Measurements from ENCODE around the gene PPP1R18. TPM values are rescaled to one million over a fixed set of nuclear protein-coding genes. Genes with fewer than 3 reads are reported as not detected.
A peak's percentile ranks its signal among the peaks of the same experiment; 100 is the strongest.

PPP1R18 gene
- total and polyA plus RNA-seq, 9 of the 15 experiments (the other 6 are each of a cell fraction or from before 2014, with no cell fraction given), result 12.0 to 99.2 (median 42.6) TPM

DNA sequence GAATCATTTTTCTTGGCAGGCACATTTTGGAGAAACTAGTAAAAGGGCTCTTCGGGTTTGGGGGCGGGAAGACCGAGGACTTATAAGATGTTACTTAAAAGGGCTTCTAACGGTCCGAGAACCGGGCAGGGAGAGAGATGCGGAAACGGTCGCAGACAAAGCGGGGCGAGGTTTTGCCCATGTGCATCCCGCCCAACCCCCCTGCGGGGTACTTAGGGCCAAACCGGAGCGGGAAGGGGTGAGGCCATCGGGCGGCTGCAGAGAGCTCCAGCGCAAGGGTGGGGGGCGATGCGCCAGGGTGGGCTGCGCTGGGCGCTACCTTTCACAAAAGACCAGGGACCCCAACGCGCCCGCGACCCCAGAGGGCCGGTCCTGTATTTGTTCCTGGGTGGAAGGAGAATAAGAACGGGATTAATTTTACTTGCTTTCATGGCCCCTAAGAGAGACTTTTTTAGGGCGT is 34.3 kb upstream of the PPP1R18 start (continued):
- TF ChIP-seq, protein P1, sequence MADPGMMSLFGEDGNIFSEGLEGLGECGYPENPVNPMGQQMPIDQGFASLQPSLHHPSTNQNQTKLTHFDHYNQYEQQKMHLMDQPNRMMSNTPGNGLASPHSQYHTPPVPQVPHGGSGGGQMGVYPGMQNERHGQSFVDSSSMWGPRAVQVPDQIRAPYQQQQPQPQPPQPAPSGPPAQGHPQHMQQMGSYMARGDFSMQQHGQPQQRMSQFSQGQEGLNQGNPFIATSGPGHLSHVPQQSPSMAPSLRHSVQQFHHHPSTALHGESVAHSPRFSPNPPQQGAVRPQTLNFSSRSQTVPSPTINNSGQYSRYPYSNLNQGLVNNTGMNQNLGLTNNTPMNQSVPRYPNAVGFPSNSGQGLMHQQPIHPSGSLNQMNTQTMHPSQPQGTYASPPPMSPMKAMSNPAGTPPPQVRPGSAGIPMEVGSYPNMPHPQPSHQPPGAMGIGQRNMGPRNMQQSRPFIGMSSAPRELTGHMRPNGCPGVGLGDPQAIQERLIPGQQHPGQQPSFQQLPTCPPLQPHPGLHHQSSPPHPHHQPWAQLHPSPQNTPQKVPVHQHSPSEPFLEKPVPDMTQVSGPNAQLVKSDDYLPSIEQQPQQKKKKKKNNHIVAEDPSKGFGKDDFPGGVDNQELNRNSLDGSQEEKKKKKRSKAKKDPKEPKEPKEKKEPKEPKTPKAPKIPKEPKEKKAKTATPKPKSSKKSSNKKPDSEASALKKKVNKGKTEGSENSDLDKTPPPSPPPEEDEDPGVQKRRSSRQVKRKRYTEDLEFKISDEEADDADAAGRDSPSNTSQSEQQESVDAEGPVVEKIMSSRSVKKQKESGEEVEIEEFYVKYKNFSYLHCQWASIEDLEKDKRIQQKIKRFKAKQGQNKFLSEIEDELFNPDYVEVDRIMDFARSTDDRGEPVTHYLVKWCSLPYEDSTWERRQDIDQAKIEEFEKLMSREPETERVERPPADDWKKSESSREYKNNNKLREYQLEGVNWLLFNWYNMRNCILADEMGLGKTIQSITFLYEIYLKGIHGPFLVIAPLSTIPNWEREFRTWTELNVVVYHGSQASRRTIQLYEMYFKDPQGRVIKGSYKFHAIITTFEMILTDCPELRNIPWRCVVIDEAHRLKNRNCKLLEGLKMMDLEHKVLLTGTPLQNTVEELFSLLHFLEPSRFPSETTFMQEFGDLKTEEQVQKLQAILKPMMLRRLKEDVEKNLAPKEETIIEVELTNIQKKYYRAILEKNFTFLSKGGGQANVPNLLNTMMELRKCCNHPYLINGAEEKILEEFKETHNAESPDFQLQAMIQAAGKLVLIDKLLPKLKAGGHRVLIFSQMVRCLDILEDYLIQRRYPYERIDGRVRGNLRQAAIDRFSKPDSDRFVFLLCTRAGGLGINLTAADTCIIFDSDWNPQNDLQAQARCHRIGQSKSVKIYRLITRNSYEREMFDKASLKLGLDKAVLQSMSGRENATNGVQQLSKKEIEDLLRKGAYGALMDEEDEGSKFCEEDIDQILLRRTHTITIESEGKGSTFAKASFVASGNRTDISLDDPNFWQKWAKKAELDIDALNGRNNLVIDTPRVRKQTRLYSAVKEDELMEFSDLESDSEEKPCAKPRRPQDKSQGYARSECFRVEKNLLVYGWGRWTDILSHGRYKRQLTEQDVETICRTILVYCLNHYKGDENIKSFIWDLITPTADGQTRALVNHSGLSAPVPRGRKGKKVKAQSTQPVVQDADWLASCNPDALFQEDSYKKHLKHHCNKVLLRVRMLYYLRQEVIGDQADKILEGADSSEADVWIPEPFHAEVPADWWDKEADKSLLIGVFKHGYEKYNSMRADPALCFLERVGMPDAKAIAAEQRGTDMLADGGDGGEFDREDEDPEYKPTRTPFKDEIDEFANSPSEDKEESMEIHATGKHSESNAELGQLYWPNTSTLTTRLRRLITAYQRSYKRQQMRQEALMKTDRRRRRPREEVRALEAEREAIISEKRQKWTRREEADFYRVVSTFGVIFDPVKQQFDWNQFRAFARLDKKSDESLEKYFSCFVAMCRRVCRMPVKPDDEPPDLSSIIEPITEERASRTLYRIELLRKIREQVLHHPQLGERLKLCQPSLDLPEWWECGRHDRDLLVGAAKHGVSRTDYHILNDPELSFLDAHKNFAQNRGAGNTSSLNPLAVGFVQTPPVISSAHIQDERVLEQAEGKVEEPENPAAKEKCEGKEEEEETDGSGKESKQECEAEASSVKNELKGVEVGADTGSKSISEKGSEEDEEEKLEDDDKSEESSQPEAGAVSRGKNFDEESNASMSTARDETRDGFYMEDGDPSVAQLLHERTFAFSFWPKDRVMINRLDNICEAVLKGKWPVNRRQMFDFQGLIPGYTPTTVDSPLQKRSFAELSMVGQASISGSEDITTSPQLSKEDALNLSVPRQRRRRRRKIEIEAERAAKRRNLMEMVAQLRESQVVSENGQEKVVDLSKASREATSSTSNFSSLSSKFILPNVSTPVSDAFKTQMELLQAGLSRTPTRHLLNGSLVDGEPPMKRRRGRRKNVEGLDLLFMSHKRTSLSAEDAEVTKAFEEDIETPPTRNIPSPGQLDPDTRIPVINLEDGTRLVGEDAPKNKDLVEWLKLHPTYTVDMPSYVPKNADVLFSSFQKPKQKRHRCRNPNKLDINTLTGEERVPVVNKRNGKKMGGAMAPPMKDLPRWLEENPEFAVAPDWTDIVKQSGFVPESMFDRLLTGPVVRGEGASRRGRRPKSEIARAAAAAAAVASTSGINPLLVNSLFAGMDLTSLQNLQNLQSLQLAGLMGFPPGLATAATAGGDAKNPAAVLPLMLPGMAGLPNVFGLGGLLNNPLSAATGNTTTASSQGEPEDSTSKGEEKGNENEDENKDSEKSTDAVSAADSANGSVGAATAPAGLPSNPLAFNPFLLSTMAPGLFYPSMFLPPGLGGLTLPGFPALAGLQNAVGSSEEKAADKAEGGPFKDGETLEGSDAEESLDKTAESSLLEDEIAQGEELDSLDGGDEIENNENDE (IDR thresholded peaks at IDR 0.05; ENCODE audit: low read depth, low read length), result peak; percentile 5
- TF ChIP-seq GTF2F1 (IDR thresholded peaks at IDR 0.05; ENCODE audit: low read depth, low read length), result no peak
- 0 out of 2 replicates have a peak, but pooled peaks have one; percentile 58 for TF ChIP-seq FOXJ2 (tag; IDR thresholded peaks at IDR 0.05)
- TF ChIP-seq FOS (IDR thresholded peaks at IDR 0.05; ENCODE audit: extremely low read depth, insufficient read length), result no peak
- TF ChIP-seq, protein P2, sequence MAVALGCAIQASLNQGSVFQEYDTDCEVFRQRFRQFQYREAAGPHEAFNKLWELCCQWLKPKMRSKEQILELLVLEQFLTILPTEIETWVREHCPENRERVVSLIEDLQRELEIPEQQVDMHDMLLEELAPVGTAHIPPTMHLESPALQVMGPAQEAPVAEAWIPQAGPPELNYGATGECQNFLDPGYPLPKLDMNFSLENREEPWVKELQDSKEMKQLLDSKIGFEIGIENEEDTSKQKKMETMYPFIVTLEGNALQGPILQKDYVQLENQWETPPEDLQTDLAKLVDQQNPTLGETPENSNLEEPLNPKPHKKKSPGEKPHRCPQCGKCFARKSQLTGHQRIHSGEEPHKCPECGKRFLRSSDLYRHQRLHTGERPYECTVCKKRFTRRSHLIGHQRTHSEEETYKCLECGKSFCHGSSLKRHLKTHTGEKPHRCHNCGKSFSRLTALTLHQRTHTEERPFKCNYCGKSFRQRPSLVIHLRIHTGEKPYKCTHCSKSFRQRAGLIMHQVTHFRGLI (CRISPR knock-in tag; IDR thresholded peaks at IDR 0.05), result no peak
- TF ChIP-seq BCL6 (CRISPR knock-in tag; IDR thresholded peaks at IDR 0.05), result no peak
- TF ChIP-seq, protein P3, sequence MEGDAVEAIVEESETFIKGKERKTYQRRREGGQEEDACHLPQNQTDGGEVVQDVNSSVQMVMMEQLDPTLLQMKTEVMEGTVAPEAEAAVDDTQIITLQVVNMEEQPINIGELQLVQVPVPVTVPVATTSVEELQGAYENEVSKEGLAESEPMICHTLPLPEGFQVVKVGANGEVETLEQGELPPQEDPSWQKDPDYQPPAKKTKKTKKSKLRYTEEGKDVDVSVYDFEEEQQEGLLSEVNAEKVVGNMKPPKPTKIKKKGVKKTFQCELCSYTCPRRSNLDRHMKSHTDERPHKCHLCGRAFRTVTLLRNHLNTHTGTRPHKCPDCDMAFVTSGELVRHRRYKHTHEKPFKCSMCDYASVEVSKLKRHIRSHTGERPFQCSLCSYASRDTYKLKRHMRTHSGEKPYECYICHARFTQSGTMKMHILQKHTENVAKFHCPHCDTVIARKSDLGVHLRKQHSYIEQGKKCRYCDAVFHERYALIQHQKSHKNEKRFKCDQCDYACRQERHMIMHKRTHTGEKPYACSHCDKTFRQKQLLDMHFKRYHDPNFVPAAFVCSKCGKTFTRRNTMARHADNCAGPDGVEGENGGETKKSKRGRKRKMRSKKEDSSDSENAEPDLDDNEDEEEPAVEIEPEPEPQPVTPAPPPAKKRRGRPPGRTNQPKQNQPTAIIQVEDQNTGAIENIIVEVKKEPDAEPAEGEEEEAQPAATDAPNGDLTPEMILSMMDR (IDR thresholded peaks at IDR 0.05 in 2 of 3, conservative IDR thresholded peaks at IDR 0.05 in 1 of 3; ENCODE audit: insufficient read depth in 2 of 3, low read depth in 1 of 3, low read length in 3 of 3), result no peak; a peak in 1 of 6 replicates
- no peak for TF ChIP-seq ZNF586 (CRISPR knock-in tag; conservative IDR thresholded peaks at IDR 0.05)
- TF ChIP-seq, protein P4, sequence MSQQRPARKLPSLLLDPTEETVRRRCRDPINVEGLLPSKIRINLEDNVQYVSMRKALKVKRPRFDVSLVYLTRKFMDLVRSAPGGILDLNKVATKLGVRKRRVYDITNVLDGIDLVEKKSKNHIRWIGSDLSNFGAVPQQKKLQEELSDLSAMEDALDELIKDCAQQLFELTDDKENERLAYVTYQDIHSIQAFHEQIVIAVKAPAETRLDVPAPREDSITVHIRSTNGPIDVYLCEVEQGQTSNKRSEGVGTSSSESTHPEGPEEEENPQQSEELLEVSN (IDR thresholded peaks at IDR 0.05; ENCODE audit: borderline replicate concordance in 1 of 2, extremely low read depth in 1 of 2, insufficient read depth in 1 of 2, insufficient read length in 1 of 2, low read depth in 1 of 2, low read length in 1 of 2, poor library complexity in 1 of 2, severe bottlenecking in 1 of 2), result peak; percentile 46 to 83
- TF ChIP-seq LCOR (CRISPR knock-in tag; IDR thresholded peaks at IDR 0.05), result no peak; the same call in 1 of the 2 replicates
- no peak for TF ChIP-seq ZNF75A (CRISPR knock-in tag; IDR thresholded peaks at IDR 0.05)
- no peak for TF ChIP-seq MTA3 (IDR thresholded peaks at IDR 0.05; ENCODE audit: borderline replicate concordance)
